ENCODE results near the gene ATMIN. TPM values are rescaled to one million over a fixed set of nuclear protein-coding genes. Genes with fewer than 3 reads are reported as not detected.

The ATMIN gene
- total and polyA plus RNA-seq, 10 of the 15 experiments (the other 5 are each of a cell fraction or from before 2014, with no cell fraction given), result 5.2 to 28.9 (median 18.3) TPM

- DNase-seq (ENCODE audit: low read depth, low spot score), result no peak
- H3K79me2 ChIP-seq (ENCODE audit: control insufficient read depth, insufficient read depth, low read length), result peaks cover 13% of the 10 kb centered on the region
- H3K4me1 ChIP-seq (ENCODE audit: control insufficient read depth, insufficient read depth, low read length), result no peaks in the 10 kb centered on the region
- ChIA-PET CTCF (interaction anchor here (0.6 to 1.3 kb wide), 2 partner anchors 15 to 36 kb away, joined by 3 to 5 read pairs; no protein-coding TSS in a partner anchor), POLR2A (no interaction called here), SMC1A (ENCODE audit: uncharacterized antibody, unreplicated experiment) (interaction anchor here (0.6 to 1.1 kb wide), 2 partner anchors 37 to 86 kb away, joined by 3 read pairs; partner anchors contain the start of gene C16orf46), RAD21 (ENCODE audit: unreplicated experiment) (interaction anchor here (0.6 kb wide), 1 partner anchor 218 kb away, joined by 3 read pairs; no protein-coding TSS in a partner anchor)
- no peak overlapping the region for H3K4me2 ChIP-seq (ENCODE audit: control insufficient read depth, insufficient read depth)
- in situ Hi-C loops (cut with MboI) (no loop called here), intact Hi-C loops (cut with micrococcal nuclease; ENCODE audit: unreplicated experiment) (no loop called here)
- H3K27ac ChIP-seq (ENCODE audit: control insufficient read depth, insufficient read depth), result no peak overlapping the region
- ATAC-seq, result no peak
- H2AFZ ChIP-seq (ENCODE audit: control insufficient read depth, low read depth, low read length), result no peak overlapping the region
- H3K9me3 ChIP-seq (replicated peaks; ENCODE audit: control insufficient read depth, insufficient read depth, low read length), result no peaks in the 10 kb centered on the region
- H3K4me3 ChIP-seq, result no peak overlapping the region
- 98% methylated on average over 2 of the region's 2 CpGs for WGBS (ENCODE audit: insufficient coverage, insufficient replicate concordance, low lambda C conversion rate, missing lambda C conversion rate)
- H3K36me3 ChIP-seq (ENCODE audit: control insufficient read depth in 2 of 2, insufficient read depth in 2 of 2, low read length in 1 of 2), result peaks cover 0 to 18% of the 10 kb centered on the region in 2 experiments; a peak in 1 of 4 replicates
- FAIRE-seq, result no peak
- H3K27me3 ChIP-seq (replicated peaks in 1 of 2; ENCODE audit: control insufficient read depth in 2 of 2, insufficient read depth in 2 of 2, low read length in 1 of 2), result no peaks in the 10 kb centered on the region
- no peak overlapping the region for H3K9ac ChIP-seq (ENCODE audit: control insufficient read depth, insufficient read depth, low read length)
- no peaks in the 10 kb centered on the region for H4K20me1 ChIP-seq (ENCODE audit: control insufficient read depth, insufficient read depth)
- no TSS peak for BruUV-seq (replicated peaks)
- no peak for TF ChIP-seq PAX5 (IDR thresholded peaks at IDR 0.05; ENCODE audit: borderline replicate concordance, low read depth, low read length)
- TF ChIP-seq SP1 (IDR thresholded peaks at IDR 0.05; ENCODE audit: low read depth, low read length), result no peak
- TF ChIP-seq ZNF592 (IDR thresholded peaks at IDR 0.05), result no peak
- no peak for TF ChIP-seq IRF3 (IDR thresholded peaks at IDR 0.05)
- no peak for TF ChIP-seq IRF5 (IDR thresholded peaks at IDR 0.05; ENCODE audit: borderline replicate concordance)
- no peak for TF ChIP-seq NFYA (IDR thresholded peaks at IDR 0.05; ENCODE audit: borderline replicate concordance, low read depth, low read length)
- no peak for TF ChIP-seq ZBTB40 (IDR thresholded peaks at IDR 0.05; ENCODE audit: borderline replicate concordance)
- no peak for TF ChIP-seq NR2C1 (IDR thresholded peaks at IDR 0.05)
- TF ChIP-seq ZNF217 (IDR thresholded peaks at IDR 0.05), result no peak
- TF ChIP-seq BCLAF1 (IDR thresholded peaks at IDR 0.05), result no peak
Measured at GRCh38 chr16:81040131-81040530, 4.5 kb downstream of the ATMIN start.
